ENCODE results near the gene NRXN3. TPM values are rescaled to one million over a fixed set of nuclear protein-coding genes. Genes with fewer than 3 reads are reported as not detected.

Gene NRXN3
- total and polyA plus RNA-seq, 8 donors, result 0.29 to 41.1 (median 9.1) TPM

DNA sequence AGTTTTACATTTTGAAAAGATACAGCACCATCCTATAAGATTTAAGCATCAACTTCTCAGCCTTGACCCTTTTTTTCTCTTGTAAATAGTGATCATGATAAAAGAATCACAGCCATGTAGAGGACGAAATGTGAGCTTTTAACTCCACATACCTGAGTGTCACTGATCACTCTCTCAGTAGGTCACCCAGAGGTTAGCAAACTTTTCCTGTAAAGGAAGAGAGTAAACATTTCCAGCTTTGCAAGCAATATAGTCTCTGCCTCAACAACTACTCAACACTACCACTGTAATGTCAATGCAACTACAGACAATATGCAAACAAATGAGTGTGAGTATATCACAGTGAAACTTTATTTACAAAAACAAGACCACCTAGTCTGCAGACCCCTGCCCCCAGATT, 1129.0 kb downstream of the NRXN3 start:
- no peaks in the 10 kb centered on the region for H3K36me3 ChIP-seq

DNA sequence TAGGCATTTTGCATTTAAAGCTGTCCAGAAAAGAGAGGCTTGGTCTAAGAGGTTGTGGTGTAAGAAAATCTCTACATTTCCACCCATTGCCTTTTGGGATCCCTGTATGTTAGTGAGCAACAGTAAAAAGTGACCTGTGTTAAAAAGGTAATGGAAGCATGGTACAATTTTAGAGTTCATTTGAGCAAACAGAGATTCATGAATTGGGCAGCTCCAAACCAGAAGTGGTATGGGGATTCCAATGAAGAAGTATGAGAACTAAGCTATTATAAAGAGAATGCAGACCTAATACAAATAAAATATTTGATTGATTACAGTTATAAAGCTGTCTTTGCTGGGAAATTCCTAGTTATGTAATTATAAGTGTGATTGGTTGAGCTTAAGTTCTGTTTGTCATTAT, 1134.1 kb downstream of the NRXN3 start:
- H3K4me1 ChIP-seq, result no peaks in the 10 kb centered on the region
- intact Hi-C loops (cut with DNase I; ENCODE audit: low total_unique reads), result no loop called here
- H3K27me3 ChIP-seq, result no peaks in the 10 kb centered on the region
- H3K9me3 ChIP-seq, result no peaks in the 10 kb centered on the region
- TF ChIP-seq POLR2A (IDR thresholded peaks at IDR 0.05) (no peak), EP300 (IDR thresholded peaks at IDR 0.05) (no peak), POLR2AphosphoS5 (IDR thresholded peaks at IDR 0.05) (no peak)
- TF ChIP-seq, protein P1, sequence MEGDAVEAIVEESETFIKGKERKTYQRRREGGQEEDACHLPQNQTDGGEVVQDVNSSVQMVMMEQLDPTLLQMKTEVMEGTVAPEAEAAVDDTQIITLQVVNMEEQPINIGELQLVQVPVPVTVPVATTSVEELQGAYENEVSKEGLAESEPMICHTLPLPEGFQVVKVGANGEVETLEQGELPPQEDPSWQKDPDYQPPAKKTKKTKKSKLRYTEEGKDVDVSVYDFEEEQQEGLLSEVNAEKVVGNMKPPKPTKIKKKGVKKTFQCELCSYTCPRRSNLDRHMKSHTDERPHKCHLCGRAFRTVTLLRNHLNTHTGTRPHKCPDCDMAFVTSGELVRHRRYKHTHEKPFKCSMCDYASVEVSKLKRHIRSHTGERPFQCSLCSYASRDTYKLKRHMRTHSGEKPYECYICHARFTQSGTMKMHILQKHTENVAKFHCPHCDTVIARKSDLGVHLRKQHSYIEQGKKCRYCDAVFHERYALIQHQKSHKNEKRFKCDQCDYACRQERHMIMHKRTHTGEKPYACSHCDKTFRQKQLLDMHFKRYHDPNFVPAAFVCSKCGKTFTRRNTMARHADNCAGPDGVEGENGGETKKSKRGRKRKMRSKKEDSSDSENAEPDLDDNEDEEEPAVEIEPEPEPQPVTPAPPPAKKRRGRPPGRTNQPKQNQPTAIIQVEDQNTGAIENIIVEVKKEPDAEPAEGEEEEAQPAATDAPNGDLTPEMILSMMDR (IDR thresholded peaks at IDR 0.05), result no peak
- H3K36me3 ChIP-seq, result no peaks in the 10 kb centered on the region
- H3K27ac ChIP-seq, result no peak overlapping the region
- no peak for DNase-seq
- no peak overlapping the region for H3K4me3 ChIP-seq

More for the DNA sequence above, 1129.0 kb downstream of the NRXN3 start:
- DNase-seq, result no peak
- Histone ChIP-seq H3K27ac (no peak overlapping the region), H3K9me3 (no peaks in the 10 kb centered on the region), H3K27me3 (no peaks in the 10 kb centered on the region), H3K4me1 (peaks cover 0 to 9% (median 0%) of the 10 kb centered on the region in 4 donors), H3K4me3 (no peak overlapping the region)
- 17 to 66% (median 33%) methylated on average over 1 of the region's 1 CpG for WGBS, 5 donors
- TF ChIP-seq POLR2A (IDR thresholded peaks at IDR 0.05) (no peak), EP300 (IDR thresholded peaks at IDR 0.05) (no peak), POLR2AphosphoS5 (IDR thresholded peaks at IDR 0.05) (no peak)
- TF ChIP-seq, protein P1 (IDR thresholded peaks at IDR 0.05), result no peak
- intact Hi-C loops (cut with DNase I; ENCODE audit: low total_unique reads), result no loop called here

DNA sequence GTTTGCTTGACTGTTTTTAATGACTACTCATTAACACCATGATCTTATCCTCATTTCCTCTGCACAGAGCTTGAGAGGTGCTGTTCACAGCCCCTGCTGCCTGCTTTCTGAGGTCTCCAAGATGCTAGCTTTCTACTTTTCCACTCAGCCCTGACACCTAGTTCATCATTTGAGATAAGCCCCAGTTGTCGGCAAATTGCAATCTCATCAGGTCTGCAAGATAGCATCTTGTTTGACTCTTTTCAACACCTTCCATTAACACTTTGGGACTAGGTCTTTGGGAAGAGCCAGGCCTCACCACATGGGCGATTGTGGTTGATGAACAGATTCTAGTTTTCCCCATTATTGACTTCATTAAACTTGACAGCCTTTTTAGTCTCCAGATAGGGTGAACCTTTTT, 1136.4 kb downstream of the NRXN3 start:
- TF ChIP-seq POLR2AphosphoS5 (IDR thresholded peaks at IDR 0.05) (no peak), EP300 (IDR thresholded peaks at IDR 0.05) (no peak), POLR2A (IDR thresholded peaks at IDR 0.05) (no peak)
- TF ChIP-seq, protein P1 (IDR thresholded peaks at IDR 0.05), result no peak
- 34 to 66% (median 51%) methylated on average over 2 of the region's 2 CpGs for WGBS, 5 donors
- Histone ChIP-seq H3K36me3 (no peaks in the 10 kb centered on the region), H3K9me3 (no peaks in the 10 kb centered on the region), H3K27me3 (no peaks in the 10 kb centered on the region), H3K27ac (no peak overlapping the region), H3K4me1 (no peaks in the 10 kb centered on the region), H3K4me3 (no peak overlapping the region)
- no peak for DNase-seq
- intact Hi-C loops (cut with DNase I; ENCODE audit: low total_unique reads), result no loop called here

DNA sequence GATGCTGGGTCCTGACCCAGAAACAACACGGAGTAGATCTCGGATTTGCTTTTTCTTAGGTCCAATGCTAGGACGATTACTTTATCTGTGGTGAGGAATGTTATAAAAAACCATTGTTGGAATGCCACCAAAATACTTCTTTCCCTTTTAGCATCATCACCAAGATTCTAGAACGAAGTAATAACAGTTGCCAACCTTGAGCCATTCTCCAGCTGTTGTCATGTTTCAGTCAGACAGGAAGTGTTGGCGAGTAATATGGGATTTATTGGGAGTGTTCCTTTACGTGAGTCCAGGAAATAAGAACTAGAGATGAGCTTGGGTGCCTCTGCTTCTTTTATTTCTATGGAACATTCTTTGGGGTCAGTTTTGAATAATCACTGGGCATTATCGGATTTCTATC, 1148.2 kb downstream of the NRXN3 start:
- Histone ChIP-seq H3K27ac (no peak overlapping the region), H3K4me1 (peaks cover 0 to 9% (median 3%) of the 10 kb centered on the region in 4 donors), H3K9me3 (no peaks in the 10 kb centered on the region), H3K27me3 (no peaks in the 10 kb centered on the region), H3K36me3 (no peaks in the 10 kb centered on the region), H3K4me3 (no peak overlapping the region)
- DNase-seq, result no peak
- intact Hi-C loops (cut with DNase I; ENCODE audit: low total_unique reads), result no loop called here
- TF ChIP-seq, protein P1 (IDR thresholded peaks at IDR 0.05), result no peak
- TF ChIP-seq EP300 (IDR thresholded peaks at IDR 0.05), result no peak
- no peak for TF ChIP-seq POLR2AphosphoS5 (IDR thresholded peaks at IDR 0.05)
- TF ChIP-seq POLR2A (IDR thresholded peaks at IDR 0.05), result no peak
- WGBS, 5 donors, result 59 to 76% (median 67%) methylated on average over 7 of the region's 7 CpGs

Data from stomach (tissue), 9 donors.